Anterior cingulate cortex (tissue), 58 donors: ENCODE results near the gene GNAI3.
A peak's percentile ranks its signal among the peaks of the same experiment; 100 is the strongest.

Source experiments
- DNase-seq, 58 donors: peaks; one replicate each; lab custom pipeline; 2025; lab: John Stamatoyannopoulos, UW

The GNAI3 gene

GRCh38 chr1:109523706-109524105 is 24.7 kb upstream of the GNAI3 start:
- DNase-seq, result no peak

DNA sequence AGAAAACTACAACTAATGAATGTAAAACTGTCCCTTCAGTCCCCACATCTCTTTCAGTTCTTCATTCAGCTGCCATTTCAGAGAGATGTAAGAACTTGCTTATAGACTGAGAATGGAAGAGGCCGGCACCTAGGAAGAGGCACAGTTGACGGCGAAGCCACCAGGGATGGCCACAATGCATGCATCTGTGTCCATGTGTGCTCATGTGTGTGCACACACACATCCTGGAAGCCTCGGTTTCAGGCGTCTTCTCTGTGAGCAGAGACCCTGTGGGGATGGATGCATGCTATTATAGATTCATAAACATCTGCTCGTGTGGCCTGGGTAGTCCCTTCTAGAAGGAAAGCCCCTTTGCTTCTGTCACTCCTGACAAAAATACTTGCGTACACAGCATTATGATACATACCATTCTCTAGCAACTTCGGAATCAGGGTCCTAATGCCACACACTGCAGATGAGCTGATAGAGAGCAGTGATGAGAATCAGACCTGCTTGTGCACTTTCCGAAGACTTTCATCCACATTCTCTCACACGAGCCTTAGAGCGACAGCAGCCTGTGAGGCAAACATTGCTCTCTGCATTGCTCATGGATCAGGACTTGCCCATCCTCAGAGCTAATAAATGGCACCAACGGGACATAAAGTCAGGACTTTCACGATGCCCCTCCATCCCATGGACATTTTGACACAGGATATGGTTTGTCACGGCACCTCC is 21.2 kb upstream of the GNAI3 start:
- DNase-seq, result no peak

DNA sequence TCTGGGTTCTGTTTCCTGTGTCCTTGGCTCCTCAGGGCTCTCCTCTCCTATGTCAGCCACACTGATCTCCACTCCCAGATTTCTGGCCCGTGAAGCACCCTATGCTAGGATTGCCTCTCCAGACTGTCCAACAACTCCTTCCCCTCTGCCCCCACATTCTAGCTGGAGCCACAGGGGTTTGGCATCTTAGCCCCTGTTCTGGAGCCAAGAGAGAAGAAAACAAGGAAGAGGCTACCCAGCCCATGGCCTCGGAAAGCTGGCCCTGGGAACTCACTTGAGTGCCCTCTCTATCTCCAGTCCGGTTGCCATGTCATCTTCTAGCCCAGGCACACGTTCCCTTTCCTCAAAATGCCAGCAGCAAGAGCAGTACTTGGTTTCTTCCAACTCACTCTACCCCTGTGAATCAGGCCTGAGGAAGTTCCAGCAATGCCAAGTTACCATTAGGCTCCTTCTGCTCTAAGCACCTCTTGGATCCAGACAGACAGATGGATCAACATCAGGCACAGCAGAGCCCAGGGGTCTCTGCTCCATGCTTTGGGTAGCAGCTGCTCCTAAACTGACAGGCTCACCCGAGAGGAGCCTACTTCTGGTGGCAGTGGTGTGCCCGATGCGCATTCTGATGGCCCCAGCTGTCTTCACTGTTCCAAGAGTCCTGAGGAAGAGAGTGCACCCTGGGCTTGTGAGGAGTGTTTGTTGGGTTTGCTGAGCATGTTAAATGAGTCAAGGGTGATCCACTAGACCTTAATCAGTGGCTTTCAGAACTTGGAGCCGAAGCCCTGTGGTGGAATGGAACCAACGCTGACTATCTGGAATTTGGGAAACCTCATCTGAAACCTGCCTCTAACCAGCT is 20.3 kb upstream of the GNAI3 start:
- DNase-seq, result no peak

- DNase-seq, result no peak
Observed at GRCh38 chr1:109528712-109529111, 19.7 kb upstream of the GNAI3 start.

GRCh38 chr1:109529881-109530456 is 18.4 kb upstream of the GNAI3 start:
- DNase-seq, result peak in 2 of 58 donors; percentile 47 to 78

DNA sequence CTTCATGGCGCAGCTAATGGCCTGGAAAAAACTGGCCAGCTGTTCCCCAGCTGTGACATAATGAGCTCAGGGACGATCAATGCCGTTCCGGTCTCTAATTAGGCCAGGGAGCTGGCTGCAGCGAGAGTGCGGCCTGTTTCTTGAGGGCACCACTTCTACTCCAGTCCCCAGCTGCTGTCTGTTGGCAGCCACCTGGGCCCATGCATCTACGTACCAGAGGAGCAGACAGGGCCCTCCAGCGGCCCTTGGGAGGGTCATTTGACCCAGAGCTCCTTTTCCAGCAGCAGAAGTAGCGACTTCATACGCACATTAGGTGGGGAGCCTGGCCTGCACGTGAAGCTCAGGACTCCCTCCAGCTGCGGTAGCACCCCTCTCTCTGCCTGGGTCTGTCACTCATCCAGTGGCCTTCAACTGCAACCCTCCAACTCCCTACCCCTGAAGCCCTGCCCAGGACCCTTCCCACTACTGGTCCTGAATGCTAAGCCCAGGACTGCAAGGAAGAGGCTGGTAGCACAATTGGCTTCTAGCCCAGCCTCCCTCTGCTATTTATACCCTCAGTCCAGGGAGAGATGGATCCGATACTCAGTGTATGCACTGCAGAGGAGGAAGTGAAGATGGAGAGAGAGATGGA is 17.8 kb upstream of the GNAI3 start:
- peak in 37 of 58 donors; percentile 13 to 79 (median 41) for DNase-seq

DNA sequence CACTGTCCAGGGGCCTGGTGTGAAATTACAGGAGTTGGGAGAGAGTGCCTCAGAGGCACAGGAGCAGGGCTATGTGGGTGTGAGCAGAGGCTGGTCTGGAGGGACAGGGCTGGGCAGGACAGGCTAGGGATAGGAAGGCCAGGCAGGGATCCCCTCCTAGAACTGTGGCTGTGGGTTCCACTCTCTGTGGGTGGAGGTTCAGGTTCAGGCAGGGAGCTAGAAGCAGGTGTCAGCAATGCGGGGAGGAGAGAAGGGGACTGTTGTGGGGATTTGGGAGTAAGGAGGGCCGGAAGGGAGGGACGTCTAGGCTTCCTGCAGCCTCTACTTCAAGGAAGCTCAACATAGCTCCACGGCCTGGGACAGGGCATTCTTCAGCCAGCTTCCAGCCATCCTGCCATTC is 17.0 kb upstream of the GNAI3 start:
- no peak for DNase-seq

DNA sequence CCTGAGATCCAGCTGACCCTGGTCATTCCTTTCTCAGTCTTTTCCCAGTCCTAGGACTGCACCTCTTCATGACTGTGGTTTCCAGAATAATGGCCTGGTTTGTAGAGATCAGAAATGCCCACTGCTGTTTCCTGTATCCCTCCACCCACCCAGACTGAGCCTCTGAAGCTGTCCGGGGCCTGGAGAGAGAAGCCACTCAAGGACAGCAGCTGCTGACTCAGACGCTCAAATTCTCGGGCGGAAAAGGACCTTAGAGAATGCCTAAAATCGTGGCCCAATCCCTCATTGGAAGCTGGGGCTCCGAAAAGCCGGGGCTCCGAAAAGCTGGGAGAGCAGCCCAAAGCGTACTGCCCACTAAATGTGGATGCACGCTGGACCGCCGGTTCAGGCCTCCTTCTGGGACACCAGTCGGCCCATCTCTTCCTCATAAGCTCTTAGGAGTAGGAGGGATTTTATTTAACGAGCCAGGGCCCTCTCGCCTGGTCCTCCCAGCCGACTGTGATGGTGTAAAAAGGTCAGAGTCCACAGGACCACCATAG is 16.5 kb upstream of the GNAI3 start:
- DNase-seq, result peak in 3 of 58 donors; percentile 48 to 63 (median 54)

GRCh38 chr1:109532365-109533136 is 15.9 kb upstream of the GNAI3 start:
- DNase-seq, result peak in 56 of 58 donors; percentile 24 to 90 (median 72)

DNA sequence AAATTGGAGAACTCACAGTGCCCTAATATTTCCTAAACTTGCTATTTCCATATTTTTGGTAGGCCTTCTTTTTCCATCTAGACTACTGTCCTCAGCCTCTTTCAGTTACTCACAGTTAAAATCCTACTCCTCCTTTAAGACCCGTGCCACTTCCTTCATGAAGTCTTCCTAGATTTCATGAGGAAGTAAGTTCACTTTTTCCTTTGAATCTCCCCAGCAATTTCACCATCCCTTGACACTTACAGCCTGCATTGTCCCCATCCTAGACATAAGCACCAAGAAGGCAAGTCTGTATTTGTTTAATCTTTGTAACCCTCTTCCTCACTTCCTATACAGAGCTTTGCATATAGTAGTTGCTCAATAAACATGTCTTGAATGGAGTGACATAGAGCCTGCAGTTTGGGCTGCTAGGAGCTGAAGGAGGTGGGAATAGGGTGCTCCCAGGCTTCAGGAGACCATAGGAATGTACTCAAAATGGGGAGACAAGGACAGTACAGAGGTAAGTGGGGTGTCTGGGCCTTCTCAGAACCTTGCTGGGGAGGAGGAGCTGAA is 14.0 kb upstream of the GNAI3 start:
- DNase-seq, result no peak

GRCh38 chr1:109535481-109535880 is 12.9 kb upstream of the GNAI3 start:
- DNase-seq, result peak in 1 of 58 donors; percentile 41

DNA sequence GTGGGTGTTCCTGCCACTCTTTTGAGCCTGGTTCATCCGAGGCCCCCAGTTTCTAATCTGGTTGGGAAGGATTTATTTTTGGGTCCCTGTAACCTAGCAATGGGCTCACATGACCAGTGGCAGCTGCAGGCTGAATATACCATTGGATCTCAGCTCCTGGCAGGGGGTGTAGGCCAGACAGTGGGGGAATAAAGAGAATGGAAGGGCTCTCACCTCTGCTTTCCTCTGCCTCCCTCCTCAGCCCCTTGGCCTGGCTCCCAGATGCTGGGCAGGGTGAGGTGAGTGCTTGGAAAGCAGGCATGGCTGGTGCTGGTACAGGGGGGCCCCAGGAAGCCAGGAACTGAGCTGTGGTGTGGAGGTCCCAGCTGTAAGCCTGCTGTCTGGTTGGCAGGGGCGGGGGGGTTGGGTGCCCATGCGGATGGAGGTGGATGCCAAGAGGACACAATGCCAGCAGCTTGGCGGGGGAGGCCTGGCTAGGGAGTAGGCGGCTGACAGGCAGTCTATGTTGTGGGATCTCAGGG is 12.4 kb upstream of the GNAI3 start:
- DNase-seq, result peak in 54 of 58 donors; percentile 29 to 86 (median 68)

DNA sequence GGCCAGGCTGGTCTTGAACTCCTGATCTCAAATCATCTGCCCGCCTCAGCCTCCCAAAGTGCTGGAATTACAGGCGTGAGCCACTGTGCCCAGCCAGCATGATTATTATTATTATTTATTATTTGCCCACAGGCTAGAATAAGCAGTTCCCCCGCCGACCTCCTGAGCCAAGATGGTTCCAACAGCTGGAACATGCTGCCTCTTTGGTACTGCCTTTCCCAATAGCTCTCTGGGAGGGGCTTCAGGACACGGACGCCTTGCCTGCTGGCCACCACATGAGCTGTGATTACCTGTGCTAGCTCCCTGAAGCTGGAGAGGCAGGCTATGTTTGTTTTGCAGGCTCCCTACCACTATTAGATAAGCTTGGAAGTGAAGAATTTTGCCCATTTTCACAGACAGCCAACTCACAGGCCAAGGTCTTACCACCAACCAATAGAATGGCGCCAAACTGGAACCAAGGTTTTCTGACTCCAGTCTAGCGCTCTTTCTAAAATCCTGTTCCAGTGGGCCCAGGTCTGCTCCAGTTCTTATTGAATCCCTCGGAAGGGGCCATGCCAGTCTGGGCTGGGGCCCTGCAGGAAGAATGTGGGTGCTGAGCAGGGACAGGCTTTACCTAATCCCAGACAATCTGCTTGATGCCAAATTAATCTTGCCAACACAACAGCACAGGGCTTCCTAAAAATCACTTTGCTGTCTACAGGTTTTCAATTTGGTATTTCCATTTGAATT is 10.8 kb upstream of the GNAI3 start:
- DNase-seq, result no peak

- DNase-seq, result no peak
Observed at GRCh38 chr1:109538827-109539555, 9.4 kb upstream of the GNAI3 start.

DNA sequence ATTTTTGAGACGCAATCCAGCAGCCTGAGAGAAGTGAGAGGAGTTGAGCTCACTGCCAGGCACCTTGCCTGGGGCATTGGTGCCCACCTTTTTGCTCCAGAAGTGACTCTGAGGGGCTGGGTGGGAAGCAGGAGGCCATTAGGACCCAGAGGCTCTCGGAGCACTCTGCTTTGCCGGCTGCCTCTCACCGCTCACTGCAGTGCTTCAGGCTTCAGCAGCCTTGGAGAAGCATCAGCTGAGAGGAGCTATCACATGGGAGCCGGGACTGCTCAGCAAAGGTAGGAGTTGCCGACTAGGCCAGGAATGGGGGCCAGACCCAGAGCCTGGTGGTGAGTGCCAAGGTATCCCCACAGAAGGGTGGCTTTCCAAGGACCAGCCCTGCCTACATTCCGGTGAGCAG is 8.7 kb upstream of the GNAI3 start, which contains the start of gene GPR61:
Gene GPR61 (plus strand): TSS at position 197 of the 400 bp plus-strand sequence. CDS start 3,151 bp downstream, outside the sequence.
- peak in 37 of 58 donors; percentile 13 to 86 (median 53) for DNase-seq

DNA sequence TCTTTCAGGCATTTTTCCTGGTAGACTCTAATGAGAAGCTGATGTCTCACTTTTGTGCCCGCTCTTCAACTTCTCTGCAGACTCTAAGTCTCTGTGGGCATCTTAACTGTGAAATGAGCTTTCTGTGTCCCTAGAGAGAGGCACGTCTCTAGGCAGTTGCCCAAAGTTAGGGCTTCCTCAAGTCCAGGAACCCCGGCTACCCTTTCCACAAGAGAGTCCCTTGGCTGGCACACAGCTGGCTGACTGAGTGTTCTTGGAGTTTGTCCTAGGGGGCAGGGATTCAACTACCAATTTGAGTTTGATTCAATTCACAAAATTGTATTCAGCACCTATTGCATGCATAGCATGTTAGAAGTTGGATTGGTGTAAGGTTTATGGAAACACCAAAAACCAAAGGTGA is 7.3 kb upstream of the GNAI3 start:
- peak in 13 of 58 donors; percentile 8 to 40 (median 18) for DNase-seq

- no peak for DNase-seq
Observed at GRCh38 chr1:109542657-109543056, 5.8 kb upstream of the GNAI3 start.
